ENCODE results near the gene TNPO3. TPM values are rescaled to one million over a fixed set of nuclear protein-coding genes. Genes with fewer than 3 reads are reported as not detected.

TNPO3 gene
- total RNA-seq, 4 donors from 2014 or later, result 29.9 to 41.6 (median 37.8) TPM

GRCh38 chr7:129017264-129017663 lies 37.6 kb downstream of the TNPO3 start:
- intact Hi-C loops (cut with DNase I; ENCODE audit: low total_unique reads), result no loop called here
- H3K4me3 ChIP-seq, result no peak overlapping the region
- DNase-seq, result no peak
- TF ChIP-seq POLR2AphosphoS5 (IDR thresholded peaks at IDR 0.05), result no peak
- no peak for TF ChIP-seq EP300 (IDR thresholded peaks at IDR 0.05; ENCODE audit: low read depth)
- no peak for TF ChIP-seq POLR2A (IDR thresholded peaks at IDR 0.05)
- TF ChIP-seq CTCF (IDR thresholded peaks at IDR 0.05), result no peak
- in situ Hi-C loops (cut with MboI; ENCODE audit: low pct_ligation_motif_present in 1 of 4, low pct_unique_long_range_greater_than_20kb in 1 of 4, low sequenced_read_pairs in 3 of 4), result no loop called here
- H3K4me1 ChIP-seq, result peaks cover 0 to 7% (median 1%) of the 10 kb centered on the region in 4 donors
- peaks cover 0 to 42% (median 12%) of the 10 kb centered on the region in 4 donors for H3K36me3 ChIP-seq
- no peak overlapping the region for H3K27ac ChIP-seq
- H3K9me3 ChIP-seq, result no peaks in the 10 kb centered on the region
- 63 to 68% methylated on average over 2 of the region's 2 CpGs for WGBS, 2 donors (ENCODE audit: low coverage in 1 of 2)
- H3K27me3 ChIP-seq, result no peaks in the 10 kb centered on the region

- peaks cover 0 to 43% (median 12%) of the 10 kb centered on the region in 4 donors for H3K36me3 ChIP-seq
- peaks cover 0 to 4% (median 1%) of the 10 kb centered on the region in 4 donors for H3K4me1 ChIP-seq
- 90 to 95% methylated on average over 6 of the region's 6 CpGs for WGBS, 2 donors (ENCODE audit: low coverage in 1 of 2)
- H3K4me3 ChIP-seq, result no peak overlapping the region
- H3K9me3 ChIP-seq, result no peaks in the 10 kb centered on the region
- H3K27me3 ChIP-seq, result no peaks in the 10 kb centered on the region
- H3K27ac ChIP-seq, result no peak overlapping the region
- DNase-seq, result no peak
- in situ Hi-C loops (cut with MboI; ENCODE audit: low pct_ligation_motif_present in 1 of 4, low pct_unique_long_range_greater_than_20kb in 1 of 4, low sequenced_read_pairs in 3 of 4) (no loop called here), intact Hi-C loops (cut with DNase I; ENCODE audit: low total_unique reads) (no loop called here)
- no peak for TF ChIP-seq POLR2A (IDR thresholded peaks at IDR 0.05)
- no peak for TF ChIP-seq POLR2AphosphoS5 (IDR thresholded peaks at IDR 0.05)
- TF ChIP-seq CTCF (IDR thresholded peaks at IDR 0.05), result no peak
- no peak for TF ChIP-seq EP300 (IDR thresholded peaks at IDR 0.05; ENCODE audit: low read depth)
Observed at GRCh38 chr7:129014501-129015101, 40.3 kb downstream of the TNPO3 start.

- in situ Hi-C loops (cut with MboI; ENCODE audit: low pct_ligation_motif_present in 1 of 4, low pct_unique_long_range_greater_than_20kb in 1 of 4, low sequenced_read_pairs in 3 of 4) (no loop called here), intact Hi-C loops (cut with DNase I; ENCODE audit: low total_unique reads) (no loop called here)
- no peak for DNase-seq
- no peaks in the 10 kb centered on the region for H3K27me3 ChIP-seq
- peaks cover 0 to 43% (median 12%) of the 10 kb centered on the region in 4 donors for H3K36me3 ChIP-seq
- no peak overlapping the region for H3K27ac ChIP-seq
- H3K4me3 ChIP-seq, result no peak overlapping the region
- TF ChIP-seq POLR2AphosphoS5 (IDR thresholded peaks at IDR 0.05) (no peak), POLR2A (IDR thresholded peaks at IDR 0.05) (no peak), CTCF (IDR thresholded peaks at IDR 0.05) (no peak), EP300 (IDR thresholded peaks at IDR 0.05; ENCODE audit: low read depth) (no peak)
- 69 to 84% methylated on average over 3 to 4 of the region's 4 CpGs for WGBS, 2 donors (ENCODE audit: low coverage in 1 of 2)
- no peaks in the 10 kb centered on the region for H3K4me1 ChIP-seq
- no peaks in the 10 kb centered on the region for H3K9me3 ChIP-seq
Observed at GRCh38 chr7:129013048-129013724, 41.7 kb downstream of the TNPO3 start.

- TF ChIP-seq POLR2A (IDR thresholded peaks at IDR 0.05) (no peak), EP300 (IDR thresholded peaks at IDR 0.05; ENCODE audit: low read depth) (no peak), CTCF (IDR thresholded peaks at IDR 0.05) (no peak), POLR2AphosphoS5 (IDR thresholded peaks at IDR 0.05) (no peak)
- Histone ChIP-seq H3K4me3 (no peak overlapping the region), H3K27me3 (no peaks in the 10 kb centered on the region), H3K36me3 (peaks cover 0 to 43% (median 12%) of the 10 kb centered on the region in 4 donors), H3K27ac (no peak overlapping the region), H3K4me1 (no peaks in the 10 kb centered on the region), H3K9me3 (no peaks in the 10 kb centered on the region)
- in situ Hi-C loops (cut with MboI; ENCODE audit: low pct_ligation_motif_present in 1 of 4, low pct_unique_long_range_greater_than_20kb in 1 of 4, low sequenced_read_pairs in 3 of 4), result no loop called here
- DNase-seq, result no peak
- intact Hi-C loops (cut with DNase I; ENCODE audit: low total_unique reads), result no loop called here
- WGBS, 2 donors (ENCODE audit: low coverage in 1 of 2), result 91 to 100% methylated on average over 1 of the region's 1 CpG
Observed at GRCh38 chr7:129012641-129013040, 42.3 kb downstream of the TNPO3 start.
